Motor neuron (in vitro differentiated cells): ENCODE data around the gene POU4F2. TPM values are rescaled to one million over a fixed set of nuclear protein-coding genes. Genes with fewer than 3 reads are reported as not detected.
"Not testable (repeated sequence)": the region's sequence is repeated elsewhere in the genome, so short reads cannot be mapped to it uniquely, and the experiment has no call there.

ENCODE experiments used
- ATAC-seq, 8 experiments: fragments of 200-7000 bp; cut with Tn5 transposase; replicated peaks in 6 of 8; 2 replicates each; pipeline ENCODE4 v1.8.0; 2021; ENCODE audit warnings: mild to moderate bottlenecking in 8 of 8, moderate library complexity in 8 of 8
- H3K27ac ChIP-seq, 2 donors: fragments of 250-450 bp; sonication (Bioruptor Pico); 2 replicates each; pipeline ENCODE4 v1.9.0; 2021; ENCODE audit warnings: antibody characterized with exemption in 2 of 2, mild to moderate bottlenecking in 2 of 2, moderate library complexity in 1 of 2
- H3K4me1 ChIP-seq, 2 donors: fragments of 250-450 bp; sonication (Bioruptor Pico); replicated peaks in 1 of 2; 2 replicates each; pipeline ENCODE4 v1.6.1; 2021; ENCODE audit warnings: antibody characterized with exemption in 2 of 2, mild to moderate bottlenecking in 2 of 2, moderate library complexity in 1 of 2
- H3K4me3 ChIP-seq, 5 donors: fragments of 250-450 bp; sonication (Bioruptor Pico); 2 replicates each; pipeline ENCODE4 v1.9.0; 2021; ENCODE audit warnings: antibody characterized with exemption in 5 of 5, mild to moderate bottlenecking in 5 of 5, moderate library complexity in 4 of 5
- WGBS, 10 experiments: fragments of 450-650 bp; shearing (Covaris generic); methylation state at CpG; one replicate each; pipeline ENCODE4 v1.0.0; 2022; 5-methylcytosine and 5-hydroxymethylcytosine counted together
- in situ Hi-C, 9 experiments: fragments of 400-800 bp; cut with MboI; loops; one replicate each; pipeline ENCODE4 v1.15.0; 2021; ENCODE audit warnings: low sequenced_read_pairs in 9 of 9, low pct_unique_long_range_greater_than_20kb in 2 of 9; ENCODE audit not compliant: unreplicated experiment in 9 of 9
- total RNA-seq, 8 experiments: library from RNA; unstranded; fragments of 300-600 nt; gene quantifications; 2 replicates each; pipeline versions ENCODE4 v1.2.3 to v1.2.4, GENCODE V29; 2022

The POU4F2 gene
- total RNA-seq, 8 experiments from 2014 or later, result 0.04 to 0.24 (median 0.10) TPM; not detected in 3

DNA sequence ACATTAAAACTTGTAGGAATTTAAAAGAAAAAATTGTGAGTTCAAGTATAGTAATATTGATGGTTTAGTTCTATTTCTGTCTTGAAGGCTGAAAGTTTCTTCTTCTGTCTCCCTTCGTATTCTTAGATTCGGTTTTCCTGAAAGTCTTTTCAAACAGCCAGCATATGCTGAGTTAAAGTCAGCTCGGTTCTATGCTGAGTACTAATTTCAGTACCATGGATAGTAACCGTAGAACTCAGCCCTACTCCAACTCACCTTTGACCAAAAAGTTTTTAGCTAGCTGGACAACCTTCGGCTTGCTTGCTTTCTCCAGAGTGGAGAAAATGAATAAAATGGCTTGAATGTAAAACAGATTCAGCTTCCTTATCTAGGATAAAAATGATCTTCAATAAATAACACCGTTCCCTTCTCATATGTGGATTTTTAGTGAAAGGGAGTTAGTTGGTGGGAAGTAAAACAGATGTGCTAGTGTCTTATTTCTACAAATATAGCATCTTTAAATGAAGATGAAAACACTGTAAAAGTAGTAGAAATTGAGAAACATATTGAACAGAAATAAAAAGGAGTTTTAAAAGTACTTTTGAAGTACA is 5.2 kb downstream of the POU4F2 start:
- Histone ChIP-seq H3K27ac (no peak overlapping the region), H3K4me3 (no peak overlapping the region), H3K4me1 (peaks cover 8 to 13% of the 10 kb centered on the region in 2 donors)
- 0 to 16% (median 3%) methylated on average over 2 to 6 of the region's 6 CpGs for WGBS, 10 experiments
- ATAC-seq, result peak in 3 of 8 experiments; percentile 24 to 52 (median 38)
- in situ Hi-C loops, result no loop called here

- H3K4me1 ChIP-seq, result peaks cover 3 to 9% of the 10 kb centered on the region in 2 donors
- in situ Hi-C loops, result no loop called here
- H3K4me3 ChIP-seq, result no peak overlapping the region
- no peak overlapping the region for H3K27ac ChIP-seq
- ATAC-seq, result no peak
- WGBS, 10 experiments, result 0 to 7% (median 1%) methylated on average over 1 to 6 of the region's 6 CpGs; no CpG with 5 or more reads in 2 of the 10 experiments
Measured at GRCh38 chr4:146645921-146646320, 7.2 kb downstream of the POU4F2 start.

DNA sequence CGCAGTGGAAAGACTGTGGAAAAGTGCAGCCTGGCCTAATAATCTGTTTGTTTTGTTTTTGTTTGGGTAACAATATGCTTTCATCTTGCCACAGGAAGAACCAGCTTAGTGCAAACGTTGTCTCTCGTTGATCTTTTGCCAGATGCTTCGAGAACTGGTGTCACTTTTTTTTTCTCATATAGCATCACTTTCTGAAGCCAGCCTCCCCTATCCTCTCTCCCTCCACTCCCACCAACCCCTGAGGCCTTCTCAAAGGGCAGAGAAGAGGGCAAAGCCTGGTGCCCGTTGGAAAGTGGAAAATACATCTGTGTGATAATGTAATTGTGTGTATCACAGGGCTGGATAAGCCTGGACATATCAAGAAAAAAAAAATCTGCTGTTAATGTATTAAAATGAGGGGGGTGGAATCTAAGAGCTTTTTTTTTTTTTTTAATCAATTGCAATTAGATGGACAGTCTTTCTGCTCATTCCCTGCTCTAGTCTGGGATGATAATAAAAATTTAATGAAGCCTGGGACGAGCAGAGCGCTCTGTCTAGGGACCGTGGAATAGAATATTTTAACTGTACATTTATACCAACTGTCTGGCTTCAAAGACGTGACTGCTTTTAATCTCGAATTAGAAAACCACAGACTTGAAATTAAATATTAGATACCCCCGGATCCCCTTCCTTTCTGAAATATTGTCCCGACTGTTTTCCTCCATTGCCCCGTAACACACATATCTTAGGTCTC is 8.1 kb downstream of the POU4F2 start:
- 0 to 11% (median 6%) methylated on average over 1 to 13 of the region's 13 CpGs for WGBS, 10 experiments
- no peak overlapping the region for H3K4me3 ChIP-seq

GRCh38 chr4:146647615-146648460 is 9.1 kb downstream of the POU4F2 start:
- H3K27ac ChIP-seq, result no peak overlapping the region
- WGBS, 10 experiments, result 0 to 15% (median 0%) methylated on average over 2 to 5 of the region's 46 CpGs; no CpG with 5 or more reads in 5 of the 10 experiments
- no peak overlapping the region for H3K4me3 ChIP-seq
- H3K4me1 ChIP-seq, result peaks cover 3 to 9% of the 10 kb centered on the region in 2 donors
- ATAC-seq, result peak in 5 of 8 experiments; percentile 12 to 43 (median 33)
- in situ Hi-C loops, result no loop called here

More for the DNA sequence above, 8.1 kb downstream of the POU4F2 start:
- Histone ChIP-seq H3K27ac (no peak overlapping the region), H3K4me1 (peaks cover 3 to 9% of the 10 kb centered on the region in 2 donors)
- in situ Hi-C loops, result no loop called here
- ATAC-seq, result no peak

DNA sequence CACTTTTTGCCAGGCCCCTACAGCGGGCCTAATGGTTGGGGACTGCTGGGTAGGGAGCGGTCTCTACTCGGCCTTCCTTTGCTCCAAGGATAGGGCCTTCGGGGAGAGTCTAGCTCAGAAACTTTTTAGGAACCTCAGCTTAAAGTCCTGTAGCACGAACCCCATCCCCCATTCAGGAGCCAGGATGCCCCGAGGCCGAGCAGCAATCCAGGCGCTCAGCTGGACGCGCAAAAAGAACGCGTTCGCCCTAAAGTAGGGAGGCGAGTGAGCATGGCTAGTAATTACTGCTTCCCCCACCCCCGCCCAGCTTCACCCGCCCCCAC is 9.7 kb downstream of the POU4F2 start:
- 0 to 13% (median 0%) methylated on average over 1 to 4 of the region's 16 CpGs; no CpG with 5 or more reads in 5 of the 10 experiments for WGBS, 10 experiments
- ATAC-seq, result no peak
- no peak overlapping the region for H3K4me3 ChIP-seq
- H3K27ac ChIP-seq, result no peak overlapping the region
- in situ Hi-C loops, result no loop called here
- H3K4me1 ChIP-seq, result peaks cover 3 to 9% of the 10 kb centered on the region in 2 donors

GRCh38 chr4:146649232-146649631 is 10.5 kb downstream of the POU4F2 start:
- ATAC-seq, result no peak
- Histone ChIP-seq H3K4me3 (no peak overlapping the region), H3K27ac (no peak overlapping the region), H3K4me1 (peaks cover 3 to 9% of the 10 kb centered on the region in 2 donors)
- WGBS, 10 experiments, result 0 to 50% (median 10%) methylated on average over 1 to 3 of the region's 3 CpGs; no CpG with 5 or more reads in 5 of the 10 experiments
- in situ Hi-C loops, result no loop called here

- 0 to 20% (median 8%) methylated on average over 1 to 4 of the region's 4 CpGs; no CpG with 5 or more reads in 6 of the 10 experiments for WGBS, 10 experiments
- Histone ChIP-seq H3K27ac (no peak overlapping the region), H3K4me3 (no peak overlapping the region), H3K4me1 (peaks cover 3 to 9% of the 10 kb centered on the region in 2 donors)
- in situ Hi-C loops, result no loop called here
- no peak for ATAC-seq
Measured at GRCh38 chr4:146650034-146650433, 11.3 kb downstream of the POU4F2 start.

DNA sequence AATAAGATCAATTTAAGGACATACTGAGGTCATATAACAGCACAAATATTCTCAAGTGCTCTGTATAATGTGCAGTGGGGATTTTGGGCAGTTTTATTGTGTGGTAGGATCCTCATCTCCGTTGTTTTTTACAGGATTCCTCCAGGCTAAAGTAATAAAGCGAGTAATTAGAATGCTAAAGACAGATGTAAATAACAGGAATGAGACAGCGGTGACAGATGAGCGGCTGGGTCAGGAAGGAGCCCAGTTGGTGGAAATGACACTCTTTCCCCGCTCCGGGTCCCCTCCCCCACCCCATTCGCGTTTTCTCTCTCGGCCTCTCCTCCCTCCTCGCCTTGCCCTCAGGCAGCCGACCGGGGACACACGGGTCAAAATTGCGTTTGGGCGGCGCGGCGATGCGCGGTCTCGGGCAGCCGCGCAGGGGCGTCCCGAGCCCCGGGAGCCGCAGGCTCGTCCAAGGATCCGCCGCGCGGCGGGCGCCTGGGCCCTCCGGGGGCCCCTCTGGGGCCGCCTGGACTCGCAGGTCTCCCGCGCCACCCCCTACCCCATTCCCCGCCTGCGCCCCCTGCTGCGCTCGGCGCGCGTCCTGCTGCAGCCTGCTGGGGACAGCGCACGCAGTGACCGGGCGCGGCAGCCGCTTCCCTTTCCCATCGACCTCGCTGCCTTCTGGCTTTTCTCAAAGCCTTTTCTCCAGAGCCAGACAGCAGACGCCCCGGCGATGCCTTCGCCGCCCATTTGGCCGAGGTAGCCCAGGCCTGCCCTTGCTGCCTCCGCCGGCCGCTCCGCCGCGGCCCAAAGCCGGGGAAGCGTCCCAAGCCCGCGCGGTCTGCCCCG is 16.2 kb downstream of the POU4F2 start:
- WGBS, 10 experiments, result 0 to 4% (median 4%) methylated on average over 1 to 15 of the region's 72 CpGs; no CpG with 5 or more reads in 3 of the 10 experiments
- ATAC-seq, result peak; percentile 86 to 99 (median 96)
- Histone ChIP-seq H3K4me1 (no peaks in the 10 kb centered on the region), H3K27ac (no peak overlapping the region), H3K4me3 (peak overlapping the region; percentile 18 to 33 (median 27))
- in situ Hi-C loops, result no loop called here

DNA sequence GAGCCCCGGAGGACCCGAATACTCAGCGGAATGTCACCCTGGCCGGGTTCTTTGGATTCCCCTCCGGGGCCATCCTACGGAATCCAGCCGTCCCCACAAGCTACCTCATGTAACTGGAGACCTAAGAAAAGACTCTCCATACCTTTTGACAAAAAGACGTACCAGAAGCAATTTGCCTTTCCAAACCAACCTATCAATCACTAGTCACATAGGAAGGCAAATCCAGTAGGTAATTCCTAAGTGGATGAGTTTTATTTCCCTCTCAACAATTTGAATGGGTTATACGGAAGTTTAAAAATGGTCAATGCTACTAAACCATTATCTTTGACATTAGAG is 16.8 kb downstream of the POU4F2 start:
- in situ Hi-C loops, result no loop called here
- Histone ChIP-seq H3K4me1 (no peaks in the 10 kb centered on the region), H3K27ac (no peak overlapping the region), H3K4me3 (peak overlapping the region; percentile 18 to 33 (median 27))
- 0 to 60% (median 27%) methylated on average over 1 to 9 of the region's 9 CpGs; no CpG with 5 or more reads in 2 of the 10 experiments for WGBS, 10 experiments
- no peak for ATAC-seq

GRCh38 chr4:146661367-146661766 is 22.7 kb downstream of the POU4F2 start:
- Histone ChIP-seq H3K4me1 (no peaks in the 10 kb centered on the region), H3K27ac (no peak overlapping the region), H3K4me3 (no peak overlapping the region)
- WGBS, 10 experiments, result 0 to 43% (median 25%) methylated on average over 1 to 4 of the region's 4 CpGs
- no peak for ATAC-seq
- in situ Hi-C loops, result no loop called here

- in situ Hi-C loops, ATAC-seq, H3K27ac ChIP-seq, H3K4me3 ChIP-seq, H3K4me1 ChIP-seq: not testable (repeated sequence)
- no CpG with 5 or more reads among the region's 6 CpGs for WGBS, 10 experiments
Measured at GRCh38 chr4:146663968-146664311, 25.2 kb downstream of the POU4F2 start.

GRCh38 chr4:146674829-146675570 is 36.3 kb downstream of the POU4F2 start:
- 10 to 94% (median 40%) methylated on average over 1 to 2 of the region's 2 CpGs; no CpG with 5 or more reads in 3 of the 10 experiments for WGBS, 10 experiments
- no peak overlapping the region for H3K27ac ChIP-seq
- H3K4me1 ChIP-seq, result no peaks in the 10 kb centered on the region
- in situ Hi-C loops, result no loop called here
- ATAC-seq, result peak in 2 of 8 experiments; percentile 78 to 92
- H3K4me3 ChIP-seq, result no peak overlapping the region
